Neutrophil (primary cell): ENCODE measurements around the gene SOX18.

Experiments used
- H3K27ac ChIP-seq: fragments of 200-600 bp; sonication (generic); 2 replicates; pipeline ENCODE4 v1.5.1; 2016; ENCODE audit warnings: mild to moderate bottlenecking, moderate library complexity
- H3K27me3 ChIP-seq: fragments of 200-600 bp; sonication (generic); 2 replicates; pipeline ENCODE4 v1.6.0; 2016; ENCODE audit warnings: mild to moderate bottlenecking
- H3K36me3 ChIP-seq: fragments of 200-600 bp; sonication (generic); 2 replicates; pipeline ENCODE4 v1.5.1; 2017
- H3K4me1 ChIP-seq, 2 experiments: fragments of 200-600 bp in 1 of 2; sonication (generic) in 1 of 2; 1 replicate in 1 of 2; 2 replicates in 1 of 2; pipeline versions ENCODE4 v1.5.1 to v1.6.1; 2013 to 2016; ENCODE audit warnings: low read depth in 1 of 2, low read length in 1 of 2, mild to moderate bottlenecking in 1 of 2, moderate library complexity in 1 of 2; ENCODE audit not compliant: control insufficient read depth in 1 of 2, insufficient read depth in 1 of 2
- H3K4me3 ChIP-seq, 2 experiments: fragments of 200-600 bp in 1 of 2; sonication (generic) in 1 of 2; 1 replicate in 1 of 2; 2 replicates in 1 of 2; pipeline ENCODE4 v1.5.1; 2013 to 2016; ENCODE audit warnings: low read depth in 1 of 2, low read length in 1 of 2, mild to moderate bottlenecking in 1 of 2, moderate library complexity in 1 of 2
- H3K9me3 ChIP-seq: fragments of 200-600 bp; sonication (generic); 2 replicates; pipeline ENCODE4 v1.5.1; 2016
- CTCF ChIP-seq: fragments of 200-600 bp; sonication (generic); IDR thresholded peaks from 2 replicates; pipeline ENCODE4 v1.5.1; 2016; ENCODE audit warnings: antibody characterized with exemption

The SOX18 gene

GRCh38 chr20:64064145-64064698 is 14.8 kb upstream of the SOX18 start:
- Histone ChIP-seq H3K27me3 (peaks cover 19% of the 10 kb centered on the region), H3K4me1 (peaks cover 32 to 52% of the 10 kb centered on the region in 2 experiments), H3K4me3 (peak overlapping the region in 1 of 2 experiments; percentile 70), H3K27ac (peak overlapping the region; percentile 23), H3K9me3 (no peaks in the 10 kb centered on the region), H3K36me3 (no peaks in the 10 kb centered on the region)
- no peak for TF ChIP-seq CTCF

- H3K36me3 ChIP-seq: no peaks in the 10 kb centered on the region
- no peak for TF ChIP-seq CTCF
Observed at GRCh38 chr20:64063389-64064144, 14.1 kb upstream of the SOX18 start.

GRCh38 chr20:64062596-64063388 is 13.4 kb upstream of the SOX18 start, which contains the start of gene TCEA2:
Gene TCEA2, plus strand, starts transcription at chr20:64063198. Its CDS starts 115 bp downstream, at chr20:64063313.
- no peaks in the 10 kb centered on the region for H3K9me3 ChIP-seq
- peak within 1 kb of the TSS; percentile 70 to 72 for H3K4me3 ChIP-seq
- H3K27ac ChIP-seq: peak within 1 kb of the TSS; percentile 63
- peaks cover 22% of the 10 kb centered on the region for H3K27me3 ChIP-seq
- TF ChIP-seq CTCF: peak; percentile 15
- no peaks in the 10 kb centered on the region for H3K36me3 ChIP-seq
- peaks cover 32 to 55% of the 10 kb centered on the region in 2 experiments for H3K4me1 ChIP-seq

More at GRCh38 chr20:64063389-64064144, 14.1 kb upstream of the SOX18 start:
- H3K4me3 ChIP-seq: peak overlapping the region; percentile 70 to 72
- H3K27ac ChIP-seq: peak overlapping the region; percentile 23
- peaks cover 19% of the 10 kb centered on the region for H3K27me3 ChIP-seq
- peaks cover 32 to 52% of the 10 kb centered on the region in 2 experiments for H3K4me1 ChIP-seq
- H3K9me3 ChIP-seq: no peaks in the 10 kb centered on the region

GRCh38 chr20:64062276-64062595 is 12.8 kb upstream of the SOX18 start:
- peak overlapping the region; percentile 70 to 72 for H3K4me3 ChIP-seq

More at GRCh38 chr20:64062276-64062595, 12.8 kb upstream of the SOX18 start:
- Histone ChIP-seq H3K27me3 (peaks cover 28% of the 10 kb centered on the region), H3K9me3 (no peaks in the 10 kb centered on the region), H3K36me3 (no peaks in the 10 kb centered on the region), H3K4me1 (peaks cover 35 to 56% of the 10 kb centered on the region in 2 experiments), H3K27ac (peak overlapping the region; percentile 63)
- TF ChIP-seq CTCF: no peak
